PC-9 (cell line): ENCODE measurements around the gene RER1.

Experiments used
- EZH2 ChIP-seq: fragments of 200-600 bp; sonication (generic); IDR thresholded peaks from 2 replicates; pipeline ENCODE4 v1.8.0; 2017; ENCODE audit warnings: antibody characterized with exemption, low read depth
- TF ChIP-seq, protein P1 (sequence below): fragments of 200-600 bp; sonication (generic); conservative IDR thresholded peaks from 2 replicates; pipeline ENCODE4 v1.6.1; 2017; ENCODE audit warnings: mixed run types, antibody characterized with exemption, mild to moderate bottlenecking, moderate library complexity

DNA sequence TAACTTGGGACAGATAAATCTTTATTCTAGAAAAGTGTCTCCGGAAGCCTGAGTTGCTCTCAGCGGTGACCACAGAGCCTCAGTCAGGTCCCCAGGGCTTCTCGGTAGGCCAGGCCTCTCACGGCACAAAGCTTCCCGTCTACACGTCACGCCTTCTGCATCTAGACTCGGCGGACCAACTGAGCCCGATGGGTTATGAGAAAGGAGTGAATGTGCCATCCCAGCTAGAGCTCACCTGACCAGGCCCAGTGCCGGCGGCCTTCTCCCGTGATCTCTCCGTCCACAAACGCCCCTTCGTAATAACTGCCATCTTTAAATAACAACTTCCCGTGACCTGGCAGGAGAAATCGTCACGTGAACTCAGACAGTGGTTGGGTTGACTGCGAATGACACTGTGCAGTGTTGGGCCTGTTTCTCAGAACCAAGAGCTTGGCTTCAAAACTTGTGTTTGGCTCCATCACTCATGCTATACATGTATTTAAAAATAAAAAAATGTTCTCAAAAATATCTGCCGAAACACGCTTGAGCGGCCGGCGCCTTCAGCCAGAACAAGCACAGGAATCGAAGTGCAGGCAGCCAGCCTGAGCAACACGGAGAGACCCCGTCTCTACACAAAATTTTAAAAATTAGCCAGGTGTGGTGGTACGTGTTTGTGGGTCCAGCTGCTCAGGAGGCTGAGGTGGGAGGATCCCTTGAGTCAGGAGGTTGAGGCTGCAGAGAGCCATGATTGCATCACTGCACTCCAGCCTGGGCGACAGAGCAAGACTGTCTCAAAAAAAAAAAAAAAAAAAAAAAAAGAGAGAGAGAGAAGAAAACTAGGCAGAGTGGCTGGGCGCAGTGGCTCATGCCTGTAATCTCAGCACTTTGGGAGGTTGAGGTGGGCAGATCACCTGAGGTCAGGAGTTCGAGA is 3.4 kb upstream of the RER1 start:
- TF ChIP-seq EZH2: no peak
- TF ChIP-seq, protein P1, sequence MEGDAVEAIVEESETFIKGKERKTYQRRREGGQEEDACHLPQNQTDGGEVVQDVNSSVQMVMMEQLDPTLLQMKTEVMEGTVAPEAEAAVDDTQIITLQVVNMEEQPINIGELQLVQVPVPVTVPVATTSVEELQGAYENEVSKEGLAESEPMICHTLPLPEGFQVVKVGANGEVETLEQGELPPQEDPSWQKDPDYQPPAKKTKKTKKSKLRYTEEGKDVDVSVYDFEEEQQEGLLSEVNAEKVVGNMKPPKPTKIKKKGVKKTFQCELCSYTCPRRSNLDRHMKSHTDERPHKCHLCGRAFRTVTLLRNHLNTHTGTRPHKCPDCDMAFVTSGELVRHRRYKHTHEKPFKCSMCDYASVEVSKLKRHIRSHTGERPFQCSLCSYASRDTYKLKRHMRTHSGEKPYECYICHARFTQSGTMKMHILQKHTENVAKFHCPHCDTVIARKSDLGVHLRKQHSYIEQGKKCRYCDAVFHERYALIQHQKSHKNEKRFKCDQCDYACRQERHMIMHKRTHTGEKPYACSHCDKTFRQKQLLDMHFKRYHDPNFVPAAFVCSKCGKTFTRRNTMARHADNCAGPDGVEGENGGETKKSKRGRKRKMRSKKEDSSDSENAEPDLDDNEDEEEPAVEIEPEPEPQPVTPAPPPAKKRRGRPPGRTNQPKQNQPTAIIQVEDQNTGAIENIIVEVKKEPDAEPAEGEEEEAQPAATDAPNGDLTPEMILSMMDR: no peak
